Stimulated activated CD8-positive, alpha-beta memory T cell treated with anti-CD3 and anti-CD28 coated beads, Interleukin-15, amount 100 ng/mL, for 1 hour (primary cell): Measurements from ENCODE around the gene SYT1.
"Not testable (repeated sequence)": the region's sequence is repeated elsewhere in the genome, so short reads cannot be mapped to it uniquely, and the experiment has no call there.

Experiments used
- DNase-seq: peaks from one replicate; pipeline ENCODE4 v3.0.0-alpha.2; 2020; ENCODE audit warnings: low read depth

The SYT1 gene

DNA sequence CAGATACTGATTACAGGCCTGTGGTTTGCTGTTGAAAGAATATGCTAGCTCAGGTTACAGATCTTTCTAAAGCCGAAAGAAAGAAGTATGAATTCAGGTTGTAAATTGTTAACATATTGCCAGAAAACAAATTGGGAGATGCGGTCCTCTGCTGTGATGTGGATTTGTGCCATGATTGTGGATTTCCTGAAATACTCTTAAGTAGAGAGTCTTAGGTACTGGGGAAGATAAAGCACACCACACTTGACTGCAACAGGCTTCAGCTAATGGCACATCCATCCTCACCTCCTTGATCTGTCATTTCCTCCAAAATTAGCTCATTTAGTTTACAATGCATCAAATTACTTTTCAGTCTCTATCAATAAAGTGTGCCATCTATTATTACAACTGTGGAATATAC, 279.2 kb downstream of the SYT1 start:
- no peak for DNase-seq

DNA sequence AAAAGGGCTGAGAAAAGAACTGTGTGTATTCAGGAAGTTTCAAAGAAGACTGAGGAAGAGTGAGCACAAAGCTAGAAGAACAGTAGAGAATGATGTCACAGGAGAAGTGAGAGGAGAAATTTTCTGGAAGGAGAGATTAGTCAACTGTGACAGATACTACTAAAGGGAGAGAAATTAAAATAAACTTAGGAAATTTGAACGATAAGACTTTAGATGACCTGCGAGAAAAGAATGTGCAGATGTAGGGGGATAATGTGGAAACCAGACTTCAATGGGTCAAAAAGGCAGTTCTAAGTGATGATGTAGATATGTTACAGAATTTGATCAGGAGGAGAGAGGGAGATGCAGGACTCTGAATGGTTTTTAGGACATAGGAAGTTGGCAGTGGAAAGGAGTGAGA, 287.4 kb downstream of the SYT1 start:
- no peak for DNase-seq

DNA sequence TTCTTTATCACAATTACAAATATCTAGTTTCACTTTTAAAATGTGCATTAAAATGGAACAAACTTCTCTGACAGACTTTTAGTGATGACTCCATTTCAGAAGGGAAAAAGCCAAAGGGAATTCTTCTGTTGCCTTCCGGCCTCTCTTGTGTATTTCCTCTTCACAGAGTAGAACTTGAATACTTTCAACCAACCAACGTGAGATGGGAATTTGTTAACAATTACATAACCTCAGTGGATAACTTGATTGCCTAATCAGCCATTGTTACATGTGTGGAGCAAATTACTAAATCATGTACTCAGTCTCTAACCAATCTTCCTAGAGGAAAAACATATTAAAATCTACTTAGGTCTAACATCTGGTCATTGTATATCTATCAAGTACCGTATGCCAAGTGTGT, 291.1 kb downstream of the SYT1 start:
- DNase-seq: no peak

DNA sequence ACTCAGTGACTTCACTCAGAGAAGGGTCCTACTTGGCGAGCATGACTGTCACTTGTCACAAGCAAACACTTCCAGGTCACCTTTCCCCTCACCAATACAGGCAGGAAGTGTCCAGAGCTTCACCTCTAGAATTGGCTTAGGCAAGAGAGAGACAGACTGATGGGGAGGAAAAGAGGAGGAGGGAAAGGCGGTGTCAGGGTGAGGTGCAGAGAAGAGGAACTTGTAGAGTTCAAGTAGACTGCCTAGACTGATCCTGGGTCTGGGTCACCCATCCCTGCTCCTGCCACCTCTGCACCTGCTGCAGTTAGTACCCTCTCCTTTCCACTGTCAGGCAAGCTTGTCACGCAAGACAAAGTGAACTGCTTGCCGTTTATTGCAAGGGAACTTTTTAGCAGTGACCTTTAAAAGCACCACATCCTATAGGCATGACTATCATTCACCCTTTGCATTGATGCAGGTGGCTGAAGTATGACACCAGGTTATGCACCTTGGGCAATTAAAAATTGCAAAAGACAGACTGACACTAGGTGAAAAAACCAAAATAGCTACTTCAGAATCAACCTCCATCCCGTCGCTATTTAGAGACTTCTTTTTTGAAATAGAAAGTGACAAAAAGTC, 292.4 kb downstream of the SYT1 start:
- DNase-seq: no peak

DNA sequence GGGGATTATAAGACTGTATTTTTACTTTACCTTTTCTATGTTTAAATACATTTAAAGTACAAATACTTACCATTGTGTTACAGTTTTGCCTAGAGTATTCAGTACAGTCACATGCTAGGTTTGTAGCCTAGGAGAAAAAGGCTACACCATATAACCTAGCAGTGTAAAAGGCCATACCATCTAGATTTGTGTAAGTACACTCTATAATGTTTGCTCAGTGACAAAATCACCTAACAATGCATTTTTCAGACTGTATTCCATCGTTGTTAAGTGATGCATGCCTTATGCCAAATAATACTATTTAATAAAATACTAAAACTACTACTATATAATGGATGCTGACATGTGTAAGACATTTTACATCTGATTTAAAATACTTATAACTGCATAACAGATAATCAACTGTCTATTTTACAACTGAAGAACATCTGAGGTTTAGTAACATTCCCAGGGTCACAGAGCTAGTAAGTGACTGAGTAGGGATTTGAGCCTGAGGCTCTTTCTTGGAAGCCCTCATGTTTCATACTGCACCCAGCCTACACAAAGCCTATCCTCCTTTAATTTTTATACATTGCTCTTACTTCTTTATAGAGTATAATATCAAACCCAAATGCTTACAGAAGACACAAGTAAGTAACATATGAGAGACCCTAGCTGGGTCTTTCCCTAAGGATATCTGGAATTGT, 296.8 kb downstream of the SYT1 start:
- no peak for DNase-seq

DNA sequence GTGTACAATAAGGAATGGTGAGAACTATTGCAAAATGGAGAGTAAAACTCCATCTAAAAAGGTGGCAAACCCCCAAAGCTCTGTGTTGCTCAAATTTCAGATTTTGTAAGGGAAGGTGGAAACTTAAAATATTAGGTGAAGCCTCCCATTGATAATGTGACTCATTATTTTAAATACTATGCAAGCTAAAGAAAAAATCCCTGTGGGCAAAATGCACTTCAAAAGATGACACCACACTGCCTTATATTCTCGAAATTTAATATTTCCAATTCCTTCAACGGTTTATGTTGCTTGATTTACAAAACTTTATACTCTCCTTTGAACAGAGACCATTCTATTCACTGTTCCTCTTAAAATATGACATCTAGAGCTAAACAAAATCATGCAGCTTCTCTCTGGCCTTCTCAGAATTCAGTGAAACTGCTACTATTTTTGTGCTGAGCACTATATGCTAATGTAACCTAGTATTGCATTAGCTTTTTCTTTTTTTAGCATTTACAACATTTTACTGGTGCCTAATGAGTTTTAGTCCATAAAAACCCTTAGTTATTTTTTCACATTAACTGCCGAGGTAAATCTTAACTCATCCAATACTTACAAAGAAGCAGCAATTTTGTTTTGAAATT, 297.7 kb downstream of the SYT1 start:
- no peak for DNase-seq

DNA sequence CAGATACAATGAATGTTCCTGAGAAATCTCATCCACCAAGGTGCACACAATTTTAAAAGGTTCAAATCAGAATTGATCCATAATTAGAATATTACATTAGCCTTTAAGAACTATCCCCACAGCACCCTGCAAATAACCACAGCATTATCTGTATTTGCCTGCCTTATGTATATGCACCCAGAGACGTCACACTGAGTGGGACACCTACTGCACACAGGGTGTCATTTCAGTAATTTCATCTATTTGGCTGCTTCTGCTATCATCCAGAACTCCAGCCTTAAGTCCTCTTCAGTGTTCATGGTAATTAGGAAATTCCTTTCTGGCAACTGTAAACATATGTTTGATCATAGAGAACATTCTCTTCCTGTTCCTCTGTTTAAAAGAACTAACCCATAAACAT, 298.4 kb downstream of the SYT1 start:
- no peak for DNase-seq

DNA sequence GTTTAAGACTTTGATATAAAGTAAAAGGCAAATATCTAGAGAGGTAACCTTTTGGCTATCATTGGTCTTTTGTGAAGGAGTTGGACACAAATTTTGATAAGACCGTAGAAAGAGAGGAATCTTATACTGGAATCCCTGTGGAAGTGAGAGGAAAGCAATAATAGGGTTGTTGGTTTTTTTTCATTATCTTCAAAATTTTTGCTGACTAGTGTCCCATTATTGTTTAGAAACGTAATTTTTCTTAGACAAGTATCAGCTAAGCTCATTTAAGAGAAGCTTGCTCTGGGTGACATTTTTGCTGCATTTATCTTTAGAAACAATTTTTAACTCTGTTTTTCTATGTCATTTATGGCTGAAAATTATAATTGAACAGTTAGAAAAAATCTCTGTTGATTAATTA, 300.3 kb downstream of the SYT1 start:
- no peak for DNase-seq

DNA sequence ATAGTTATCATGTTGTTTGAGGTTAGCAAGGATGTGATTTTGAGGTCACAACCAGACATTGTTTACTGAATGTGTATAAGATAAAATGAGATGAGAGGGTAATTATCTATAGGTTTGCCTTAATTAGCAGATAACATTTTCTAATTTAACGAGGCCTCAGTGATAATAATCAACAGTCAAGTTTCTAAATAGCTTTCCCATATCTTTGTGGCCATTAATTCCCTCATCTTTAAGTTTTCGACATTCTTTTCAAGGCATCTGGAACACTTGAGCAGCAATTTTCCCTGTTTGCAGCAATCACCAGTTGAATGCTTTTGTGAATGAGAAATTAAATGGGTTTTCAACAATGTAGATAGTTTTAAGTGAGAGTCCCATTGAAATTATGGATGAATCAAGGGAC, 304.1 kb downstream of the SYT1 start:
- DNase-seq: no peak

DNA sequence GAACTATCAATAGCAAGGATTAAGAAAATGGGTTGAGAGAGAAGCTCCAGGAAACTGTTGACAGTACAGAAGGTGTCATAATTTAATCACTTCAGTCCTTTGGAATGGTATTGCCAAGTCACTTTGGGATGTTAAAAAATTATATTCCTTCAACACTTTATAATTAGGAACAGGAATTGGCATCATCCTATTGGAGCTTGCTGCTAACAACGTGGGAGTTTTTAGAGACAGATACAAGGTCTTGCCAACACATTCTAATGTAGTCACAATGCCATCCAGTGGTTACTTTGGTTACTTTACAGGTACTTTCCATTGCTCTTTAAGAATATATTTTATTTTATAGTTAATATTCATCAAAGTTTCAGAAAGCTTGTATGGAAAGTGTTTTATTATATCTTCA, 310.1 kb downstream of the SYT1 start:
- DNase-seq: no peak

DNA sequence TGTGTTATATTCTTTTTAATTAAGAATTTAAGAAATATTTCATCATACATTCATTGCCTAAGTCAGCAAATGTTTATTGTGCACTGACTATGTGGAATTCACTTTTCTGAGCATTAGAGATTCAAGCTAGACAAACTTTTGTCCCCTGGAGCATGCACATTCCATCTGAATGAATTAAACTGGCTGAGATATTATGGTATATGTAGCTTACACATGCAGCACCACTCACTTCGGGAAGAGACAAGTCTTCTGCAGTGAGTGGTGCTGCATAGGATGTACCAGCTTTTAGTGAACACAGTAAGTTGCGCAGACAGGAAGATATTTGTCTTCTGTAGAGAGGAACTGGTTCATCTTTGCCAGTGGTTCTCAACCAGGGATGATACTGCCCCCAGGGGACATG, 318.4 kb downstream of the SYT1 start:
- DNase-seq: no peak

DNA sequence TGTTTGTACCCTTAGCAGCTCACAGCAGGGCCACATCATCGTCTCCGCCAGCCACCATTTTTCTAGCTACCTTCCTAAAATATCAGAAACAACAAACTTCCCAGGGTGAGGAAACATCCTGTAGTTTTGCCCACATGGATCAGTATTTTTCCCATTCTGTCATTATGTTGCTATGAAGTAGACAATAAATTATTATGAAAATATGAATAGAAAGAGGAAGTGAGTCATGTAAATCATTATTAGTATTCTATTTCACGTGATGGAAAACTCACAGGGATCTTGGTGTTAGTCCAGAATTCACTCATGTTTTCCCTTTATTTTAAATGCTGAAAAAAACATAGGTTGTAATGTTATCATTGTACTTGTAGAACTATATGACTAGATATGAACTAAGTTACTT, 319.4 kb downstream of the SYT1 start:
- DNase-seq: no peak

DNA sequence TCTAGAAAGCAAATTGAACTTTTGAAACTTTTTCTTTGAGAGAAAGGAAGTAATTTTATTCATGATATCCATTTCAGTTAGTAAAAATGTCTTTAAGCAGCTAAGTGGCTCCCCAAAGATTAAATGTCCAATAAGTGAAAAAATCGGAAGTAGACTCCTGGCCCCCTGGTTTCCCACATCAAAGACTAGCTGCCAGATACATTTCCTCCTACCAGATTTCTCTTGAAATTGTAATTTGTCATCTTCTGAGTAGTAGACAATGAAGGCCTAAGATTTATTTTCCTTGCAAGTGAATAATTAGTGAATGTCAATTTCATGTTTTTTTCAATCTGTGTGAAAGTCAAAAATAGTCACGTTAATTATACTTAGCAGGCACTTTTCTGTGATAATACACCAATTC, 321.9 kb downstream of the SYT1 start:
- DNase-seq: no peak

DNA sequence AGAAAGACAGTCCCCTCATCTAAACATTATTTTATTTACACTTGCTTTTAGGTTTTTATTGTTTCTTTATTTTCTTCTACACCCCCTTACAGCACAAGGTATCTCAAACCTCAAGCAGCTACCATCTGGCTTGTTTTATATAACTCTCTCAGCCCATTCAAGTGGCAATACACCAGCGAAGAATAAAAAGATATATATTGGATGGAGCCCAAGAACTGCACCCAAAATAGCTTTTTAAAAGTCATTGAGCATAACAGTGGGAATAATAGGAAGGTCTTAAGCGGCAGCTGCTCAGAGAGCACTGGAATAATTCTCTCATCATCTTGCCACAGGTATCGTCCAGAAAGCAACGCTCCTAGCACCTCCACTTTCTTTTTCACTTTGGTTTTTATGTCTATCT, 322.5 kb downstream of the SYT1 start:
- no peak for DNase-seq

DNA sequence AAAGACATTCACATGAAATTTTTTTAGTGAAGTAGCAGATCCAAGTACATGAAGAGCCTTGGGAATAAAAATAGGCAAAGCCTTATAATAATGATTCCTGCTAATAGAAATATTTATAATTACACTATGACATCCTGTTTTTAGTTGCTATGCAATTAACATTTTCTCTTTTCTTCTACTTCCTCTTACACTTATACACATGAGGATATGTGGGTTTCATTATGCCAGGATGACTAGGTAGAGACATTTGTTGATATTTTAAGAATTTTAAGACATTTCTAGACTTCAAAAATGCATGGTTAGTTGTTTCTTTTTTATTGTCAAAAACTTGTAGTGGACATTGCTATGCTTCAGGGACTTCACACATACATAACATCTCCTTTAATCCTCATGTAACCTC, 326.8 kb downstream of the SYT1 start:
- no peak for DNase-seq

DNA sequence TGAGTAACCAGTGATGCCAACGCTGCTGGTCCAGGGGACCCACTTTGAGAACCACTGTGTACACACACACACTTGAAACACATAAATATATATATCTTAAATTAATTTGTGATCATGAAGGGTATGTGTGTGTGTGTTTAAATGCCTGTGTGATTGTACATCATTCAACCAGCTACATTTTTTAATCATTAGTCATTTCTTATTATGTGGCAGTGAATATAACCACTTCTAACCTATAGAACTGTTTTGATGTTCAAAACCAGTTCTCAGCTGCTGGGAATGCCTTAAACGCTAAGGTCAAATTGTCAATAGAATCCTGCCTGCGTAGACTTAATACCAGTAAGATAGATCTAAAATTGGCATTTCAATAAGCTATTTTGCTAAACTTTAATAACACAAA, 330.0 kb downstream of the SYT1 start:
- no peak for DNase-seq

DNA sequence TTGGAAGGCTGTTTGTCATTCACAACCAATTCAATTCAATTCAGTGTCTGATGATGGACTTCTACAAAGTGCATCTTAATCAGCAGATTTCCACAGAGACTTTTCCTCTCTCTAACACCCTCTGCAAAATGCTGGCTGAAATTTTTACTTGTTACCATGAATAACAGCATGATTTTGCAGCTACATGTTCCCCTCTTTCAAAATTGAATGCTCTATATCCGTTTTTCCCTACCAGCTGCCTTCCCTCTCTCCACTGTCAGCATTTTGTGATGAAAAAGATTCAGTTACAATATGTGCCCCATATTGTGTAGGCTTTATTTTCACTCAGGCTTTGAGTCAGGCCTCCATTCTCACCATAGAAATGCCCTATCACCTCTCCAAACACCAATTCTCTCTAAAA, 334.6 kb downstream of the SYT1 start:
- no peak for DNase-seq

DNA sequence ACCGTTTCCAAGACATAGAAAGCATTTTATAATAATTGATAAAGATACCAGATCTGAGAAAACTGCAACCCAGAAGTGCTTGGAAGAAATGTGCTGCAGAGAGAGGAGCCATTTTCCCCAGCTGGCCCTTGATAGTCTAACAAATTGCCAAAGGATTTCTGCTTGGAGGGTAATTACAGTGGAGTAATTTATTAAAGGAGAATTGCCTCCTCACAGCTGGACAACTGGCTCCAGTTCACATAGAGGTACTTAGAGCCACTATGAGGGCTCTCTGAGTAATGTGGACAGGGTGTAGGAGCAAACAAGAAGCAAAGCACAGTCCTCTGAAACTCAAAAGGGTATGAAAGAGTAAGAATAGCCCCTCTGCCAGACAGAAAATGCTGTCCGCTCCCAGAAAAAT, 335.6 kb downstream of the SYT1 start:
- no peak for DNase-seq

DNA sequence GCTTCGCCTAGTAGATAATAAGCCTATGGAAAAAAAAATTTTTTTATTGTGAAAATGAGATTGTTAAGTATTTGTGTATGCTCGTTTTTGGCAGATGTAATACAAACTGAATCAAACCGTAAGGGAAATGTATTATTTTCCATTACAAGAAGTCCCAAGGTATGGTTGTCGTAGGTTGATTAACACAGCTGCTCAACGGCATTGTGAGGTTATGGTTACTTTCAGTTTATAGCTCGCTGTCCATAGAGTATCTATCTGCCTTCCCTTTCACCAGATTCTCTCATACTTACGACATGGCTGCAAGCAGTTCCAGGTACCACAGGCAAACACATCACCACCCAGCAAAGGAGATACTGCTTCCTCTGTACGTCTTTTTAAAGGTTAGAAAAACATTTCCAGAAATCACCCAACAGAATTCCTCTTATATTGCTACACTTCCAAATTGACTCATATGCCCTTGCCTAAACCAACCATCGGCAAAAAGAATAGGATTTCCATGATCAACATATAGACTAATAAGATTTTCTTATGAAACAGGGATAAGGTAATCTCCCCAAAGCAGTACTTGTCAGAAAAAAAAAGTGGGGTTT, 338.6 kb downstream of the SYT1 start:
- DNase-seq: no peak

DNA sequence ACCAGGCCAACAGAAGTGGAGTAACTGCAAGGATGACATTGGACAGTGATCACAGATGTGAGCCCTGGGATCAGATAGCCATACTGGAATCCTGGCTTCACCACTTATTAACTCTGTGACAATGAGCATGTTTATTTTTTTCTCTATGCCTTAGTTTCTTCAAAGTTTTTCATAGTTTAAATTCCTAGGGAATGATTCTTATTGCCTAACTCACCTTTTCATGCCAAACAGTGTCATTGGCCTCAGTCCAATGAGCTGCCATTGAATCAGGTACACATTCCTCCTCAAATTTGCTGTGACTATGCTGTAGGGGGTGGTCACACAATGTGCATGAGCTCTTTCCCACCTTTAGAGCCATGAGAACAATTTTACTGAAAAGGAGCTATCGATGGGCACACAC, 342.3 kb downstream of the SYT1 start:
- no peak for DNase-seq

DNA sequence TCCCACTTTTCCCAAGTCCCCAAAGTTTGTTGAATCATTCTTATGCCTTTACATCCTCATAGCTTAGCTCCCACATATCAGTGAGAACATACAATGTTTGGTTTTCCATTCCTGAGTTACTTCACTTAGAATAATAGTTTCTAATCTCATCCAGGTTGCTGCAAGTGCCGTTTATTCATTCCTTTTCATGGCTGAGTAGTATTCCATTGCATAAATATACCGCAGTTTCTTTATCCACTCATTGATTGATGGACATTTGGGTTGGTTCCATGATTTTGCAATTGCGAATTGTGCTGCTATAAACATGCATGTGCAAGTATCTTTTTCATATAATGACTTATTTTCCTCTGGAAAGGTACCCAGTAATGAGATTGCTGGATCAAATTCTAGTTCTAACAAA, 345.8 kb downstream of the SYT1 start:
- DNase-seq: not testable (repeated sequence)

DNA sequence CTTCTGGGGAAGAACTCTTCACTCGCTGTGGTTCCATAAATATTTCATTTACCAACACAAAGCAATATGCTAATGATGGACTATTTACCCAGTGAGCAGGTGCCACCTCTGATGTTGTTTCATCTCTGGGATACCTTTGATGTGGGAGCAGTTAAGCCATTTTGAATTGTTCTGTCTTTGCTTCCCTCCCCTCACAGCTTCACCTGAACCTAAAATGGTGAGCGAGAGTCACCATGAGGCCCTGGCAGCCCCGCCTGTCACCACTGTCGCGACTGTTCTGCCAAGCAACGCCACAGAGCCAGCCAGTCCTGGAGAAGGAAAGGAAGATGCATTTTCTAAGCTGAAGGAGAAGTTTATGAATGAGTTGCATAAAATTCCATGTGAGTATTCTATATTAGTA, 352.7 kb downstream of the SYT1 start:
- no peak for DNase-seq

DNA sequence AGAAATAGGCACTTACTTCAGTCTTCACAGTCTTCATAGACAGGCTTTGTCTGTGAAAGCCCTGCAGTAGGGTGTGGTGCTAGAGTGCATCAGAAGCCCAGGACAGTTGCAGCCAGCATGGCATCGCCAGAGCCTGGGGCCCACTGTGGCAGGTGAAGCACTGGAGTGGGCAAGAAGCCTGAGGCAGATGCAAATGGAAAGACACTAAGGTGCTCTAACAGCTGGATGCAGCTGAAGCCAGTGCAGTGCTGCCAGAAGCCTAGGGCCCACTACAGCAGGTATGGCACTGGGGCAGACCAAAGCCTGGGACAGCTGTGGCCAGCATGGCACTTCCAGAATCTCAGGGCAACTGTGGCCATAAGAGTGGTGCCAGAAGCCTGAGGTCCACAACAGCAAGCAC, 358.6 kb downstream of the SYT1 start:
- no peak for DNase-seq

DNA sequence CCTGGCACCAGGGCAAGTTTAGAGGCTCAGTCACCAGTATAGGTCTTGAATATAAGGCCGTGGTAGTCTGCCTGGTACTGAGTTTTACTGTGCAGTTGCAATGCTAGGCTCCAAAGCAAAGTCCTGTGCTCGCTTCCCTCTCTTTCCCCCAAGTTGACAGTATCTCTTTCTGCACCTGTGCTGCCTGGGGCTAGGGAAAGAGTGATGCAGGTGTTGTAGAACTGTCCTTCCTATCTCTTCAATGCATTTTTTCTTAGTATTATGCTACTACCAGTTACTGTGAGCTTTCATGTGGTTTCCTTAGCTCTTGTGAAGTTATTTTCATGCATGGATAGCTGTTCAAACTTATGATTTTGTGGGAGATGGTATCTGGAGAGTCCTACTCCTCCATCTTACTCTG, 359.2 kb downstream of the SYT1 start:
- no peak for DNase-seq
